ENCODE results near the gene HCAR2.
"Not testable (repeated sequence)": the region's sequence is repeated elsewhere in the genome, so short reads cannot be mapped to it uniquely, and the experiment has no call there.

The HCAR2 gene

DNA sequence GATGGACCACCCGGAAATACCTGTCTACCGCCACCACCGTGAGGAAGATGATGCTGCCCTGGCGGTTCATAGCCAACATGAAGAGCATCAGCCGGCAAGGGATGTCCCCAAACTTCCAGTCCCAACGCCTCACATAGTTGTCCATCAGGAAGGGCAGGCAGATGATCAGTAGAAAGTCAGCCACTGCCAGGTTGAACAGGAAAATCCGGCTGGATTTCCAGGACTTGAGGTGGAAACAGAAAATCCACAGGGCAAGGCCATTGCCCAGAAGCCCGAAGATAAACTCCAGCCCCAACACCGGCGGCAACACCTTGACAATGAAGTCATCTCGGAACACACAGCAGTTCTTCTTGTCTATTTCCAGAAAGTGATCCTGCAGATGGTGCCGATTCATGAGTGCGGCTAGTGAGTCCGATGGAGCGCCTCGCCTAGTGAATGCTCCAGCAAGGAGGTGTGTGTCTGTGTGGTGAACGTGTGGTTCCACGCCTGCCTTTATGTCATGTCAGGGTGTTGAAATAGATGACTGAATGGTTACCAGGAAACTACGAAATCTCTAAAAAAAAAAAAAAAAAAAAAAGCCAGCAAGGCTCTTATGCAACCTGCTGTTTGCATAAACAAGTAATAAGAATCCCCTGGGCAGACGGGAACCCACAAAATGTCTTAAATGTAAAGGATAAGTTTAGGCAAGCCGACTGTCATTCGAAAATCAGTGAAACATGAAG is at the start of gene HCAR2:
Gene HCAR2, minus strand, starts transcription at position 468 of the 722 bp plus-strand sequence. Its CDS starts 74 bp downstream, at position 394.
- not testable (repeated sequence) for H3K4me1 ChIP-seq (ENCODE audit: low read depth, poor library complexity, severe bottlenecking); H4K20me1 ChIP-seq (ENCODE audit: insufficient read depth); H2AFZ ChIP-seq (ENCODE audit: low read depth); H3K27ac ChIP-seq; H3K4me3 ChIP-seq (IDR thresholded peaks at IDR 0.05; ENCODE audit: insufficient read depth, low read depth, low read length); H3K79me2 ChIP-seq (ENCODE audit: insufficient read depth, low read depth); H3K9ac ChIP-seq; H3K27me3 ChIP-seq (ENCODE audit: insufficient read depth, low read depth); H3K4me2 ChIP-seq; H3K36me3 ChIP-seq (ENCODE audit: insufficient read depth)

DNA sequence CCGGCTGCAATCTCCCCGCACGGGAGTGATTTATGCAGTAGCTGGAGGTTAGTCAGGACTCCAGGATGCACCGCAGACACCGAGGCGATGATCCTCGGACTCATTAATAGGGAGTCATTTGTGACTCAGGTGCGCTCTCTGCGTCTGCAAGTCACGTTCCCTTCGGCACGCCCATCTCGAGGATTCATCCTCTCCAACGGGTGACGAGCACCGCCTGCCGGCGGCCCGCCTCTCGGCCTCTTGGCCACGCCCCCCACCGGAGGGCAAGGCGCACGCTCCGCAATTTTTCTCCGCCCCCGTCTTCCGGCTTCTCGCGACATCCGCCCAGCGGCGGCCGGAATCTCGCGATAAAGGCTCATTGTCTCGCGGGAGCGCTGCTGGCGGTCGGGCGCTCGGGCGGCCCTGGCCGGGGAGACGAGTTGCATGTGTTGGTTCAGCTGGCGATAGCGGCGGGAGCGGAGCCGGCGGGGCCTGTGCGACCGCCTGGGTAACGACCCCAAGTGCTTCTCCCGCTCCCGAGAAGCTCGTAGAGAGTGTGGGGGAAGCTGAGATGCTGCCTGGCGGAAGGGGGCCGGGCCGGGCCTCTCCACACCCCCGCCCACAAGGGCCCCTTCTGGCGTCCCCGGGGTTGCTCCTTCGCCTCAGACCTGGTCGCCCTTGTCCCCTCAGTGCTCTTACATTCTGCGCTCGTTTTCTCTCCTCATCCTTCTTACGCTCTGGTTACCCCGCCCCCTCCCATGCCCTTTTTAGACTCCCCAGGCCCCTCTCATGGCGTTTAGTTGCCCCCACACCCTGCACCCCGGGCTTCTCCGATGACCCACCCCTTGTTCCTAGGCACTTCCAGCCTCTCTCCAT is 49.5 kb upstream of the HCAR2 start, which contains the start of gene DENR:
Gene DENR, plus strand, starts transcription at position 361 of the 855 bp plus-strand sequence. CDS start 878 bp downstream, outside the sequence.
- peaks cover 7% of the 10 kb centered on the region; the same call in 1 of the 2 replicates for H3K36me3 ChIP-seq (ENCODE audit: insufficient read depth)
- H2AFZ ChIP-seq (ENCODE audit: low read depth): peak within 1 kb of the TSS; percentile 59; the same call in 1 of the 2 replicates
- peak within 1 kb of the TSS; percentile 87 for H3K9ac ChIP-seq
- H3K4me1 ChIP-seq (ENCODE audit: low read depth, poor library complexity, severe bottlenecking): peaks cover 17% of the 10 kb centered on the region
- TF ChIP-seq, protein P1, sequence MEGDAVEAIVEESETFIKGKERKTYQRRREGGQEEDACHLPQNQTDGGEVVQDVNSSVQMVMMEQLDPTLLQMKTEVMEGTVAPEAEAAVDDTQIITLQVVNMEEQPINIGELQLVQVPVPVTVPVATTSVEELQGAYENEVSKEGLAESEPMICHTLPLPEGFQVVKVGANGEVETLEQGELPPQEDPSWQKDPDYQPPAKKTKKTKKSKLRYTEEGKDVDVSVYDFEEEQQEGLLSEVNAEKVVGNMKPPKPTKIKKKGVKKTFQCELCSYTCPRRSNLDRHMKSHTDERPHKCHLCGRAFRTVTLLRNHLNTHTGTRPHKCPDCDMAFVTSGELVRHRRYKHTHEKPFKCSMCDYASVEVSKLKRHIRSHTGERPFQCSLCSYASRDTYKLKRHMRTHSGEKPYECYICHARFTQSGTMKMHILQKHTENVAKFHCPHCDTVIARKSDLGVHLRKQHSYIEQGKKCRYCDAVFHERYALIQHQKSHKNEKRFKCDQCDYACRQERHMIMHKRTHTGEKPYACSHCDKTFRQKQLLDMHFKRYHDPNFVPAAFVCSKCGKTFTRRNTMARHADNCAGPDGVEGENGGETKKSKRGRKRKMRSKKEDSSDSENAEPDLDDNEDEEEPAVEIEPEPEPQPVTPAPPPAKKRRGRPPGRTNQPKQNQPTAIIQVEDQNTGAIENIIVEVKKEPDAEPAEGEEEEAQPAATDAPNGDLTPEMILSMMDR (conservative IDR thresholded peaks at IDR 0.05; ENCODE audit: low read depth, low read length): peak; percentile 44
- no peak within 1 kb of the TSS for H3K27ac ChIP-seq
- no peaks in the 10 kb centered on the region for H3K27me3 ChIP-seq (ENCODE audit: insufficient read depth, low read depth)
- H3K4me2 ChIP-seq: peak within 1 kb of the TSS; percentile 88
- H4K20me1 ChIP-seq (ENCODE audit: insufficient read depth): no peaks in the 10 kb centered on the region
- peaks cover 17% of the 10 kb centered on the region for H3K79me2 ChIP-seq (ENCODE audit: insufficient read depth, low read depth)
- no peak within 1 kb of the TSS for H3K4me3 ChIP-seq (IDR thresholded peaks at IDR 0.05; ENCODE audit: insufficient read depth, low read depth, low read length)

DNA sequence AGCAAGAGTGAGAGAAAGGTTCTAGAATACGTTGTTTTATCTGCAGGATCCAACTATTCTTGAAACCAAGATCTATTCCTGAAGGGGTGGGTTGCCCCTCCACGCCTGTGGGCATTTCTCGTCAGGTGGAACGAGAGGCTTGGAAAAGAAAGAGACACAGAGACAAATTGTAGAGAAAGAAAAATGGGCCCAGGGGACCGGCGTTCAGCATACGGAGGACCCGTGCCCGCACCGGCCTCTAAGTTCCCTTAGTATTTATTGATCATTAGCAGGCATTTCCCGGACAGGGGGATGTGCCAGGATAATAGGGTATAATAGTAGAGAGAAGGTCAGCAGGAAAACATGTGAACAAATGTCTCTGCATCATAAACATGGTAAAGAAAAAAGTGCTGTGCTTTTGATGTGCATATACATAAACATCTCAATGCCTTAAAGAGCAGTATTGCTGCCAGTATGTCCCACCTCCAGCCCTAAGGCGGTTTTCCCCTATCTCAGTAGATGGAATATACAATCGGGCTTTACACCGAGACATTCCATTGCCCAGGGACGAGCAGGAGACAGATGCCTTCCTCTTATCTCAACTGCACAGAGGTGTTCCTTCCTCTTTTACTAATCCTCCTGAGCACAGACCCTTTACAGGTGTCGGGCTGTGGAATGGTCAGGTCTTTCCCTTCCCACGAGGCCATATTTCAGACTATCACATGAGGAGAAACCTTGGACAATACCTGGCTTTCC is 47.8 kb upstream of the HCAR2 start:
- H3K4me3 ChIP-seq (IDR thresholded peaks at IDR 0.05; ENCODE audit: insufficient read depth, low read depth, low read length); H2AFZ ChIP-seq (ENCODE audit: low read depth); H3K27ac ChIP-seq; H3K9ac ChIP-seq; H4K20me1 ChIP-seq (ENCODE audit: insufficient read depth); H3K4me2 ChIP-seq; H3K36me3 ChIP-seq (ENCODE audit: insufficient read depth); H3K27me3 ChIP-seq (ENCODE audit: insufficient read depth, low read depth): not testable (repeated sequence)
- H3K4me1 ChIP-seq (ENCODE audit: low read depth, poor library complexity, severe bottlenecking): peaks cover 17% of the 10 kb centered on the region
- H3K79me2 ChIP-seq (ENCODE audit: insufficient read depth, low read depth): peaks cover 17% of the 10 kb centered on the region

DNA sequence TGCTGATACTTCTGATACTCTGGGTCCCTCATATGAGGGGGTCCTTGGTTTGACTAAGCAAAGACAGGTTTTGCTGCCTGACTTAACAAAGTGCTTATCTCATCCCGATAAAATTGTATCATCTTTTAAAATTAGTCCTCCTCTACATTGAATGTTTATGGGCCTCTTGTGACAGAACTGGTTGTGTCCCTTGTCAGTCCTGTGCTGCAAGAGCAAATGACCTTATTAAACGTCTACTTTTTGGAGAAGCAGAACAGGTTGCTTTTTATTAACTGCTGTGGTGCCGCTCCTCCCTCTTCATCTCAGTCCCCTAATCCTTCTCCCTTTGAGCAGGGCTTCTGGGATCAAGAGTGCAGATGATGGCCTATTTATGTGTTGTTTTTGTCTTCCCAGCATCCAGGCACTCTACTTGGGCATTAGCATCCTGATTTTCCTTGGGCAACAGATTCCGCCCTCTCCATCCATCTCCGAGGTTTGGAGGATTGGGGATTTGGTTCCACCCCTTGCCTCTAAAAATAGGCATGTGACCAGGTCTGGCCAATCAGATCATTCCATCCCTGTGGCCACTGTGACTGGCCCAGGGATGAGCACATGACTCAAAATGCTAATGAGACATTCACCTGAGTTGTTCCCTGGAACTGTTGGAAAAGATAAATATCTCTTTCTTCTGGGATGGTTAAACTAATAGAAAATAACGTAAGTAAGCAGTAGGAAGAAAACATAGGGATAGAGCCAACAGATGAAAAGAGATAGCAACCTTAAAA is 46.6 kb upstream of the HCAR2 start:
- Histone ChIP-seq H3K27me3 (ENCODE audit: insufficient read depth, low read depth) (no peaks in the 10 kb centered on the region), H3K27ac (no peak overlapping the region), H3K4me2 (no peak overlapping the region), H4K20me1 (ENCODE audit: insufficient read depth) (no peaks in the 10 kb centered on the region), H3K4me3 (IDR thresholded peaks at IDR 0.05; ENCODE audit: insufficient read depth, low read depth, low read length) (no peak overlapping the region), H3K4me1 (ENCODE audit: low read depth, poor library complexity, severe bottlenecking) (peaks cover 14% of the 10 kb centered on the region), H3K9ac (no peak overlapping the region), H3K79me2 (ENCODE audit: insufficient read depth, low read depth) (peaks cover 16% of the 10 kb centered on the region), H3K36me3 (ENCODE audit: insufficient read depth) (peaks cover 4% of the 10 kb centered on the region; the same call in 1 of the 2 replicates), H2AFZ (ENCODE audit: low read depth) (no peak overlapping the region)
- TF ChIP-seq, protein P1 (conservative IDR thresholded peaks at IDR 0.05; ENCODE audit: low read depth, low read length): no peak
